GM19239 (cell line): ENCODE data around the gene TPRN.

Source experiments
- DNase-seq: peaks from one replicate; pipeline ENCODE4 v3.0.0; 2011; ENCODE audit warnings: low spot score; ENCODE audit not compliant: insufficient read length
- FAIRE-seq: peaks from 2 replicates; lab custom pipeline; 2011; peaks lifted over from hg19 to GRCh38; lab: Jason Lieb, UNC

The TPRN gene

GRCh38 chr9:137148661-137149060 lies 51.9 kb downstream of the TPRN start:
- DNase-seq (no peak), FAIRE-seq (no peak)

- FAIRE-seq (no peak), DNase-seq (no peak)
These were observed 52.3 kb downstream of the TPRN start for GRCh38 chr9:137148242-137148641.

- FAIRE-seq (no peak), DNase-seq (no peak)
These were observed 52.8 kb downstream of the TPRN start for GRCh38 chr9:137147793-137148160.

- DNase-seq (no peak), FAIRE-seq (no peak)
These were observed 53.3 kb downstream of the TPRN start for GRCh38 chr9:137147091-137147792.

- FAIRE-seq: no peak
- no peak for DNase-seq
These were observed 54.0 kb downstream of the TPRN start for GRCh38 chr9:137146527-137146918.

GRCh38 chr9:137145731-137146526 lies 54.6 kb downstream of the TPRN start:
- FAIRE-seq: no peak
- no peak for DNase-seq

GRCh38 chr9:137143459-137143858 lies 57.1 kb downstream of the TPRN start:
- FAIRE-seq (no peak), DNase-seq (no peak)

- FAIRE-seq (no peak), DNase-seq (peak; percentile 7)
These were observed 58.3 kb downstream of the TPRN start for GRCh38 chr9:137141976-137142936.
